Gastrocnemius medialis (tissue), 4 donors: ENCODE data around the gene NHLRC4. TPM values are rescaled to one million over a fixed set of nuclear protein-coding genes. Genes with fewer than 3 reads are reported as not detected.

Experiments used
- ATAC-seq, 2 donors: fragments of 150-250 bp; one replicate each; pipeline ENCODE4 v1.9.1; 2016
- DNase-seq, 2 donors: peaks; one replicate each; pipeline ENCODE4 v3.0.0-alpha.2; 2019
- H3K27ac ChIP-seq, 4 donors: fragments of 200-600 bp; sonication (generic); 1 replicate in 1 of 4; 2 replicates in 3 of 4; pipeline ENCODE4 v1.5.1; 2016 to 2018; ENCODE audit warnings: mild to moderate bottlenecking in 2 of 4, moderate library complexity in 1 of 4
- H3K27me3 ChIP-seq, 3 donors: fragments of 200-600 bp; sonication (generic) in 2 of 3; 1 replicate in 1 of 3; 2 replicates in 2 of 3; pipeline versions ENCODE4 v1.5.1 to v1.6.0; 2016 to 2019; ENCODE audit warnings: mild to moderate bottlenecking in 1 of 3, moderate library complexity in 1 of 3
- H3K36me3 ChIP-seq, 2 donors: fragments of 200-600 bp; sonication (generic) in 1 of 2; one replicate each; pipeline ENCODE4 v1.5.1; 2017 to 2018
- H3K4me1 ChIP-seq, 2 donors: fragments of 200-600 bp; sonication (generic) in 1 of 2; one replicate each; pipeline ENCODE4 v1.5.1; 2016 to 2017; ENCODE audit warnings: mild to moderate bottlenecking in 2 of 2
- H3K4me3 ChIP-seq, 4 donors: fragments of 200-600 bp; sonication (generic) in 3 of 4; 1 replicate in 1 of 4; 2 replicates in 3 of 4; pipeline ENCODE4 v1.5.1; 2016 to 2019; ENCODE audit warnings: mild to moderate bottlenecking in 2 of 4
- H3K9me3 ChIP-seq, 3 donors: fragments of 200-600 bp; sonication (generic) in 2 of 3; 1 replicate in 1 of 3; 2 replicates in 2 of 3; pipeline ENCODE4 v1.5.1; 2016 to 2019
- POLR2A ChIP-seq, 2 donors: fragments of 450-650 bp; IDR thresholded peaks; one replicate each; pipeline ENCODE4 v1.6.1; 2017; ENCODE audit warnings: antibody characterized with exemption in 2 of 2, mild to moderate bottlenecking in 2 of 2, moderate library complexity in 2 of 2
- in situ Hi-C, 4 donors: fragments of 200-750 bp; cut with MboI; loops; one replicate each; pipeline versions ENCODE4 v1.15.0 to v1.8.0; 2017; ENCODE audit warnings: low sequenced_read_pairs in 4 of 4
- intact Hi-C: fragments of 100-400 bp; cut with DNase I; formaldehyde crosslinking; loops from one replicate; pipeline ENCODE4 v1.15.1; 2023; ENCODE audit warnings: low total_unique reads
- total RNA-seq, 4 donors: library from RNA; depleted of rRNA; stranded (reverse); fragments of >200 nt; gene quantifications; one replicate each; pipeline versions ENCODE4 v1.1.0 to v1.2.3, GENCODE V29; 2016
- TF ChIP-seq, protein P1 (sequence below), 5 experiments: fragments of 450-650 bp in 3 of 5; fragments of 200-600 bp in 2 of 5; sonication (generic) in 2 of 5; IDR thresholded peaks in 4 of 5; conservative IDR thresholded peaks in 1 of 5; 1 replicate in 4 of 5; 2 replicates in 1 of 5; pipeline ENCODE4 v1.5.1; 2016 to 2019; ENCODE audit warnings: antibody characterized with exemption in 5 of 5, mild to moderate bottlenecking in 3 of 5, moderate library complexity in 3 of 5

The NHLRC4 gene
- total RNA-seq, 4 donors from 2014 or later: 0.42 to 0.56 (median 0.48) TPM

DNA sequence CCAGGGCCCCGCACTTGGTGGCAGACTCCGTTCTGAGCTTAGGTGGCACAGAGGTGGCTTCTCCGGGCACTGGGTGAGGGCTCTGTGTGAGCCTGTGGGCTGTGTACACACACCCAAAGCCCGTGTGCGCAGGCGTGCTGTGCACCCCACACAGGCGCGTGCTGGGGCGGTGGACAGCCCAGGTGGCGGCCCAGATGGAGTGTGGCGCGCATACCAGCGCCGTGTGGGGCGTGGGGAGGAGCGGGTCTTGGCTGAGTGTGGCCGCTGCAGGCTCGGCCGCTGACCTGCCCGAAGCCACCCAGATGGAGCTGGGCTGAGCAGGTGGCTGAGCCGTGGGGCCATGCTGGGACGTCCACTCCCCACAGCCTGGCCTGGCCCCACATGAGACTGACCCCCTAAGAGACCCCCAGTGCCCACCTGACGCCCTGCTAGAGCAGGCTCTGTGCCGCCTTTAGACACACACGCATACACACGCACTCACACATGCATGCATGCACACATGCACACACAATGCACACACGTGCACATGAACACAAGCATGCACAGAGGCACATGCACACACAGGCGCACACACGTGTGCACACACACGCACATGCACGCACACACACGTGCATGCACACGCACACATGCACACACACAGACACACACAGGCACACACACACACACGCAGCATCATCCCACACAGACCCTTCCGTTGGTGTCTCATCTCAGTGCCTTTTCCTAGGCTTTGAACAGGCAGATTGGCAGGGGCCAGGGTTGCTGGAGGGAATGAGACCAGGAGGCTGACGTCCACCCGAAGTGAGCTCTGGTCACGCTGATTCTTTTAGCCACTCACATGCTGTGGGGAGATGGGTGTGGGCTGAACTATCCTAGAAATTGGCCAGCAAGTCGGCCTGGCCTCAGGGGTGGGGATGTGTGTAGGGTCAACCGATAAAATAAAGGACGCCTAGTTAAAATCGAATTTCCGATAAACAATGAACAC, 4.6 kb upstream of the NHLRC4 start:
- ATAC-seq: no peak
- in situ Hi-C loops (no loop called here), intact Hi-C loops (no loop called here)
- Histone ChIP-seq H3K27me3 (peaks cover 26 to 33% (median 31%) of the 10 kb centered on the region in 3 donors), H3K27ac (no peak overlapping the region), H3K4me1 (peaks cover 9 to 11% of the 10 kb centered on the region in 2 donors), H3K4me3 (no peak overlapping the region), H3K9me3 (no peaks in the 10 kb centered on the region), H3K36me3 (no peaks in the 10 kb centered on the region)
- DNase-seq: no peak
- TF ChIP-seq POLR2A (IDR thresholded peaks at IDR 0.05): no peak
- TF ChIP-seq, protein P1, sequence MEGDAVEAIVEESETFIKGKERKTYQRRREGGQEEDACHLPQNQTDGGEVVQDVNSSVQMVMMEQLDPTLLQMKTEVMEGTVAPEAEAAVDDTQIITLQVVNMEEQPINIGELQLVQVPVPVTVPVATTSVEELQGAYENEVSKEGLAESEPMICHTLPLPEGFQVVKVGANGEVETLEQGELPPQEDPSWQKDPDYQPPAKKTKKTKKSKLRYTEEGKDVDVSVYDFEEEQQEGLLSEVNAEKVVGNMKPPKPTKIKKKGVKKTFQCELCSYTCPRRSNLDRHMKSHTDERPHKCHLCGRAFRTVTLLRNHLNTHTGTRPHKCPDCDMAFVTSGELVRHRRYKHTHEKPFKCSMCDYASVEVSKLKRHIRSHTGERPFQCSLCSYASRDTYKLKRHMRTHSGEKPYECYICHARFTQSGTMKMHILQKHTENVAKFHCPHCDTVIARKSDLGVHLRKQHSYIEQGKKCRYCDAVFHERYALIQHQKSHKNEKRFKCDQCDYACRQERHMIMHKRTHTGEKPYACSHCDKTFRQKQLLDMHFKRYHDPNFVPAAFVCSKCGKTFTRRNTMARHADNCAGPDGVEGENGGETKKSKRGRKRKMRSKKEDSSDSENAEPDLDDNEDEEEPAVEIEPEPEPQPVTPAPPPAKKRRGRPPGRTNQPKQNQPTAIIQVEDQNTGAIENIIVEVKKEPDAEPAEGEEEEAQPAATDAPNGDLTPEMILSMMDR (IDR thresholded peaks at IDR 0.05 in 4 of 5, conservative IDR thresholded peaks at IDR 0.05 in 1 of 5): no peak

DNA sequence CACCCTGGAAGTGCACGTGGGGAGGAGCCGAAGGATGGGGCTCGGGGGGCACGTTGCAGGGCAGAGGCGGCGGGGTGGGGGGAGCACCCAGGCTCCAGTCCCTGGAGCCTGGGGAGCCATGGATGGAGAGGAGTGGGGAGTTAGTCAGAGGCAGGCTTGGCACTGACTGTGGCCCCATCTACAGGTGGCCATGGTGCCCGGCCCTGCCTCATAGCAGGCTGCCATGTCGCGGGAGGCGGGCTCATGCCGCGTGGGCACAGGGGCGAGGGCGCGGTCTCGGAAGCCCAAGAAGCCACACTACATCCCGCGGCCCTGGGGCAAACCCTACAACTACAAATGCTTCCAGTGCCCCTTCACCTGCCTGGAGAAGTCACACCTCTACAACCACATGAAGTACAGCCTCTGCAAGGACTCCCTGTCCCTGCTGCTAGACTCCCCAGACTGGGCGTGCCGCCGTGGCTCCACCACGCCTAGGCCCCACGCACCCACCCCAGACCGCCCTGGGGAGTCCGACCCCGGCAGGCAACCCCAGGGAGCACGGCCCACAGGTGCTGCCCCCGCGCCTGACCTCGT, 3.6 kb upstream of the NHLRC4 start:
- in situ Hi-C loops: no loop called here
- H3K36me3 ChIP-seq: no peaks in the 10 kb centered on the region
- H3K27me3 ChIP-seq: peaks cover 25 to 33% (median 31%) of the 10 kb centered on the region in 3 donors
- H3K4me3 ChIP-seq: no peak overlapping the region
- intact Hi-C loops: no loop called here
- ATAC-seq (no peak), DNase-seq (no peak)
- no peaks in the 10 kb centered on the region for H3K9me3 ChIP-seq
- peaks cover 9 to 14% of the 10 kb centered on the region in 2 donors for H3K4me1 ChIP-seq
- no peak overlapping the region for H3K27ac ChIP-seq
- TF ChIP-seq, protein P1 (IDR thresholded peaks at IDR 0.05 in 4 of 5, conservative IDR thresholded peaks at IDR 0.05 in 1 of 5): no peak
- TF ChIP-seq POLR2A (IDR thresholded peaks at IDR 0.05): no peak

DNA sequence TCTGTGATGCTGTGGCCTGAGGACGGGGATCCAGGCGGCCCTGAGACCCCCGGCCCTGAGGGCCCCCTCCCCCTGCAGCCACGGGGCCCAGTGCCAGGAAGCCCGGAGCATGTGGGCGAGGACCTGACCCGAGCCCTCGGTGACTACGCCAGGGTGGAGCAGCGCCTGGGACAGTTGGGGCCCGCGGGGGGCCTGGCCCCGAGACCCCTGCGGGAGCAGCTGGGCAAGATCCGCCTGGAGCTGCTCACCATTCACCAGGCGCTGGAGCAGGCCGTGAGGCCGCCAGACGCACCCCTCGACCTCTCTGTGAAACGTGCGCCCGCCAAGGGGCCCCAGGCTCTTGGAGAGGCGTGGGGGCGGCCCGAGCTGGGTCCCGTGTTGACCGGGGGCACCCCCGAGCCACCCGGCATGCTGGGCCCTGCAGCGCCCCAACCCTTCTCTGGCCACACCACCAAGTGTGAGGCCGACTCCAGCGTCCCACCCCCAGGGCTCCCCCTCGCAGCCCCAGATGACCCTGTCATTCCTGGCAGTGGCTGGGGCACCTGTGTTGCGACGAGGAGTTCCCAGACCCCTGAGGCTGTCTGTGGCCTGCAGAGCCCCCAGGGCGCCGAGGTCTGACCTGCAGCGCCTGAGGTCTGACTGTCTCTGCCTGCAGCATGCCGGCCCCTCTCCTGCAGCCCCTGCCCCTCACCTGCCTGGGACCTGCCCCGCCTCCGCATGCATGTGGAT, 2.0 kb upstream of the NHLRC4 start:
- no peak for DNase-seq
- Histone ChIP-seq H3K27me3 (peaks cover 14 to 18% (median 15%) of the 10 kb centered on the region in 3 donors), H3K4me1 (peaks cover 18 to 23% of the 10 kb centered on the region in 2 donors), H3K36me3 (no peaks in the 10 kb centered on the region), H3K4me3 (no peak overlapping the region), H3K9me3 (no peaks in the 10 kb centered on the region), H3K27ac (no peak overlapping the region)
- in situ Hi-C loops (no loop called here), intact Hi-C loops (no loop called here)
- no peak for ATAC-seq
- TF ChIP-seq, protein P1 (IDR thresholded peaks at IDR 0.05 in 4 of 5, conservative IDR thresholded peaks at IDR 0.05 in 1 of 5): no peak
- no peak for TF ChIP-seq POLR2A (IDR thresholded peaks at IDR 0.05)

DNA sequence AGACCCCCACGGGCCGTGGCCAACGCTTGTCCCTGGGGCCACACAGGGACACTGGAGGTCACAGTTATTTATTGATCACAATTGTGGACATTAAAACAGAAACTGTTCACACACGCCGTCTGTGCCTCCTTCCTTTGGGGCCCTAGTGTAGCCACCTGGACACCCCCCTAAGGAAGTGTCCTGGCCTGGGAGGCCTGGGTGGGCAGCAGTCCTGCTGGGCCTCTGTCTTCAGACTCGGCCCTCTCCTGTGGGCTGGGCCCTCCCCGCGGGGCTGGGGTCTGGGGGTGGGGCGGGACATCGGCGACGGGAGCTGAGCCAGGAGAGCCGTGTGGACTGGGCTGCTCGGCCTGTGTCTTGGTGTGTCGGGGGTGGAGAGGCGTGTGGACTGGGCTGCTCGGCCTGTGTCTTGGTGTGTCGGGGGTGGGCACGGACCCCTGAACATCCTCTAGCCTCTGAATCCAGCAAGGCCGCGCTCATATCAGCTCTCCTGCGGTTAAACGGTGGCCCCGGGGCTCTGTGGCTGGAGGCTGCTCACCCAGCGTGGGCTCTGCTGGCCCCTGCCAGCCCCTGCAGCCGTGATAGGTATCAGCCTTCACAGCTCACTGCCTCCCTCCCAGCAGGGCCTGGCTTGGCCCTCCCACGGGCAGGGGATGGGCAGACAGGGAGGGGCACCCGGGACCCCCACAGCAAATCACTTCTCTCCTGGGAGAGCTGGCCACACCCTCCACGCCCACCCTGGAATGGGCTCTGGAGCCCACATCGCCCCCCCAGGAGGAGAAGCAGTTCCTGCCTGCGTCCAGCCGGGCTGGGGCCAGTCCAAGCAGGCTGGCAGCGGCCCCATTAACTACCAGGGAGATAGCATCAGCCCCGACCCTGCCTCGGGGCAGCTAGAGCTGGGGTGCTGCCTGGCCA, 1.1 kb upstream of the NHLRC4 start:
- H3K27ac ChIP-seq: no peak overlapping the region
- no peaks in the 10 kb centered on the region for H3K9me3 ChIP-seq
- in situ Hi-C loops: no loop called here
- no peaks in the 10 kb centered on the region for H3K36me3 ChIP-seq
- TF ChIP-seq, protein P1 (IDR thresholded peaks at IDR 0.05 in 4 of 5, conservative IDR thresholded peaks at IDR 0.05 in 1 of 5): no peak
- no peak for TF ChIP-seq POLR2A (IDR thresholded peaks at IDR 0.05)
- no peak overlapping the region for H3K4me3 ChIP-seq
- ATAC-seq (no peak), DNase-seq (no peak)
- intact Hi-C loops: no loop called here
- peaks cover 20 to 27% of the 10 kb centered on the region in 2 donors for H3K4me1 ChIP-seq
- peaks cover 14 to 17% (median 15%) of the 10 kb centered on the region in 3 donors for H3K27me3 ChIP-seq
